ENCODE measurements around the gene RBBP5. TPM values are rescaled to one million over a fixed set of nuclear protein-coding genes. Genes with fewer than 3 reads are reported as not detected.

Gene RBBP5
- total RNA-seq, 1 donor from 2014 or later = 23.2 TPM

DNA sequence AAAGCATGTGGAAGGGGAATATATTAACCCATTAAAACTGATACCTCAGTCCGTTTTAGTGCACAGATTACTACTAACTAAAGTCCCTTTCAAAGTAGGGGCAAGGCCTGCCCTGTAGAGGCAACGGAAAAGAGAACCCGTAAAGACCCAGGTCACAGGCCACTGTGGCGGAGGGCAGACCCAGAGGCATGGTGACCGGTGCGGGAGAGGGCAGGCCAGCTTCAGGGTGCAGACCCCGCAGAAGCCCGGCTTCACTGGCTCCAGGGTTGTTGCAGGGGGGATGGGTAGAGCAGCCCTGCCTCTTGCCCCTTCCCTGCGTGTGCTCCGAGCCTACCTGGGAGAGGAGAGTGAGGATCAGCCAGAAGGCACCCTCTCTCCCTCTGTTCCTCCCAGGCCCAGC, 61.0 kb downstream of the RBBP5 start:
- no peak for DNase-seq (ENCODE audit: low spot score in 2 of 2)
- no peak for FAIRE-seq

DNA sequence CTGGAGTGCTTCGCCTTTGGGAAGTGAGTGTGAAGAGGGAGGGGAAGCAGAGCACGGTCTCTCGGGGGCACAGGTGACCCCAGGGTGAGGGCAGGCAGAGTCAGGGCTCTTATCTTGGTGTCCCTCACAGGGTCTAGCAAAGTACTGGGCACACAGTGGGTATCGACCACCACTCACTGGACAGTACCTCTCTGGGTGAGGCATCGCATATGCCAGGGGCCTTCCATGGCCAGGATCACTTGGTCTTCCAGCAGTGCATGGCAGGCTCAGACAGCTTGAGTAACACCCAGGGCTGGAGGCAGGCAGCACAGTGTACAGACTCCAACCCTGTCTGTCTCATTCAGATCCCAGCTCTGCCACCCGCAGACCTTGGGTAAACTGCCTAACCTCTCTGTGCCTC, 62.1 kb downstream of the RBBP5 start:
- FAIRE-seq = no peak

DNA sequence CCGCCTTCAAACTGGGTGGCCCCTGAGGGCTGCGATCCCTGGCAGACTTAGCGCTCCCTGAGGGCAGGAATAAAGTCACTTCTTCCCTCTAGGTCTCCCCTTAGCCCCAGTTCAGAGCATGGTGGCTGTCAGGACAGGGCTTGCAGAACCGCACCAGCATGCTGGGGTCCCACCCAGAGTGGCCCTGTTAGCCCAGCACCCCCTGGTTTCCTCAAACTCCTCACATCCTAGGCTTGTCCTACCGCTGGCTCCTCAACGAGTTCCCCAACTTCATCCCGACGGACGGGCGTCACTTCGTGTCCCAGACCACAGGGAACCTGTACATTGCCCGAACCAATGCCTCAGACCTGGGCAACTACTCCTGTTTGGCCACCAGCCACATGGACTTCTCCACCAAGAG, 62.9 kb downstream of the RBBP5 start:
- DNase-seq (ENCODE audit: low spot score in 2 of 2) (no peak), FAIRE-seq (no peak)

More for the DNA sequence above, 62.1 kb downstream of the RBBP5 start:
- no peak for DNase-seq (ENCODE audit: low spot score in 2 of 2)

DNA sequence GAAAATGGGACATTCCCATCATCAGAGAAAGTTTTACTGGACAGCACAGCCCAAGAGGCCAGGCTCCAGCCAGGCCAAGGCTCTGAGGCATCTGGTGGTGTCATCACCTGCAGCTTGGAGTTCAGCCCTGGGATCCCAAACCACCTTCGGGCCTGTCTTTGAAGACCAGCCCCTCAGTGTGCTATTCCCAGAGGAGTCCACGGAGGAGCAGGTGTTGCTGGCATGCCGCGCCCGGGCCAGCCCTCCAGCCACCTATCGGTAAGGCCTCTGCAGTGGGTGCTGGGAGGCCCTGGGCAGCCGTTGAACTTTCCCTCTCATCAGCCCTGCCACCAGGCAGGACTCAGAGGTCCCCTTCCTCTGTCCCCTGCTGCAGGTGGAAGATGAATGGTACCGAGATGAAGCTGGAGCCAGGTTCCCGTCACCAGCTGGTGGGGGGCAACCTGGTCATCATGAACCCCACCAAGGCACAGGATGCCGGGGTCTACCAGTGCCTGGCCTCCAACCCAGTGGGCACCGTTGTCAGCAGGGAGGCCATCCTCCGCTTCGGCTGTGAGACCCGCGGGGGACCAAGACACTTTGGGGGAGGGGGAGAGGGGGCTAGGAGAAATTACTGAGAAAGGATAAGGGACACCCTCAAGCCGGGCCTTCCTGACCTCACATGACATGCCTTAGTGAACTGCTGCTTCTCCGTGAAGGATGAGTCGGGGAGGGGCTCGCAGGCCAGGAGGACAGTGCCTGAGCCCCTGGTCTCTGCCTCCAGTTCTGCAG, 63.8 kb downstream of the RBBP5 start:
- no peak for DNase-seq (ENCODE audit: low spot score in 2 of 2)
- no peak for FAIRE-seq

DNA sequence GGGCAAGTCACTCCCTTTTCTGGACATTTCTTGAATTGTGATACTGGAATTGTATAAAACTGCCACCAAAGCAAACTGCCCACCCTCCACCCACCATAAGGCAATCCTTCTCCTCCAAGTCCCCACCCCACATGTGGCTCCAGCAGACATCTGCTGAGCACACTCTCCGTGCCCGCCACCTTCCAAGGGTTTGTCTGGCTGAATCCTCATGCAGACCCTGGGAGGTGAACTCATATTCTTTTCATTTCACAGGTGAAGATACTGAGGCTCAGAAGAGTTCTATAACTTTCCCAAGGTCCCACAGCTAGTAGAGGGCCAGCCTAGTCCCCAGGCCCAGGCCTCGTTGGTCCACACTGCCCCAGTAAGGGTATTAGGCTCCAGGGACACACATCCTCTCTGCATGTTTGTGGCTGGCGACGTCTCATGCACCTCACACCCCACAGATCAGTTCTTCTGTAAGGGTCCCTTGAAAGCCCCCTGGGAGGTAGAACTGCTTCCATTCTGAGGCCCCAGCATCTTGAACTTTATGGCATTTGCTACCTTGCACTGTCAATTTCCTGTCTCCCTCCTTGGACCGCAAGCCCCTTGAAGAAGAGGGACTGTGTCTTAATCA, 64.7 kb downstream of the RBBP5 start:
- FAIRE-seq = no peak

DNA sequence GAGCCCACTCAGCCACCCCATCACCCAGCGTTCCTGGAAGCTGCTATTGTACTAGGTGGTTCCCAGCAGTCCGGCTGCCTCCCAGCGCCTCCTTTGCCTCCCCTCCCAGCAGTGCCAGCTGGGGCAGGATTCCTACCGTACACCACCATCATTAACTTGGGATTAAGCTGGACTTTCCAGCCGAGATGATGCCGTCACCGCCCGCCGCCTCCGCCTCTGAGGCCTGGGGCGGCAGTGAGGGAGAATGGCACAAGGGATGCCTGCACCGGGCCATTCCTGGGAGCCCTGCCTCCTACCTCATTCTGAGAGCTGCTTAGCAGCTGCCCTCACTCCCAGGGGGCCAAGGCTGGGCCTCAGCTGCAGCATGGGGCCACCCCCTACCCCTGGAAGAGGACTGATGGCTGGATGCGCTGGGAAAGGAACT, 65.6 kb downstream of the RBBP5 start:
- FAIRE-seq (no peak), DNase-seq (ENCODE audit: low spot score in 2 of 2) (no peak)

More for the DNA sequence above, 64.7 kb downstream of the RBBP5 start:
- DNase-seq (ENCODE audit: low spot score in 2 of 2) = no peak

DNA sequence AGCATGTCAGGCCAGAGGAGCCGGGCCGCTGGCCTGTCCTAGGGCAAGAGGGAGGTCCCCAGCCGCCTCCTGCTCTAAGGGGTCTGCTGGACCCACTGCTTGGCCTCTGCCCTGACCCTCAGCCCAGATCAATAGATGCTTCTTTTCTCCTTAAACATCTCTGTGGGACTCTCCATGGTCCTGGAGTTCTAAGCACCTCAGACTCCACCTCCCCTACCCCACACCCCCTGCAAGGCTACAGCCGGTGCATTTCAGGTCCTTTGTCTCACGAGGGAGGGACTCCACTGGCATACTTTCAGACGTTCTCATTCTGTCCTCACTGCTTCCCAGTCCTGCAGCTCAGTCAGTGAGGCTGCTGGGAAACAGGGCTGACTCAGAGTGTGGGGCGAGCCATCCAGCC, 67.8 kb downstream of the RBBP5 start:
- no peak for DNase-seq (ENCODE audit: low spot score in 2 of 2)

DNA sequence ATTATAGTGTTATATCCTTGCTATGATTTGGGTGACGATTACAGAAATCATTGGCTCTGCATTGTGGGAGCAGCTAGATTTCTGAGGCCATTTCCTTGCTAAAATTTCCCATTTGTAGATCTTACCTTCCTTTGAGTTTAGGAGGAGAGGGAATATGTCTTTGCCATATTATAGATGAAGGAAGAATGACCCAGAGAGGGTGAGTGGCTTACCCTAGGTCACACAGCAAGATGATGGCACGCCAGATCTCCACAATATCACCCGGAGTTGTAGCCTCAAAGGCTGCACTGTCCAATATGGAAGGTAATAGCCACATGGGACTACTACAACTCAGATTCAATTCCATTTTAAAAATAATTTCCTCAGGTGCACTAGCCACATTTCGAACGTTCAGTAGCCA, 68.5 kb downstream of the RBBP5 start:
- DNase-seq (ENCODE audit: low spot score in 2 of 2) = no peak
- no peak for FAIRE-seq

More for the DNA sequence above, 67.8 kb downstream of the RBBP5 start:
- FAIRE-seq = no peak

DNA sequence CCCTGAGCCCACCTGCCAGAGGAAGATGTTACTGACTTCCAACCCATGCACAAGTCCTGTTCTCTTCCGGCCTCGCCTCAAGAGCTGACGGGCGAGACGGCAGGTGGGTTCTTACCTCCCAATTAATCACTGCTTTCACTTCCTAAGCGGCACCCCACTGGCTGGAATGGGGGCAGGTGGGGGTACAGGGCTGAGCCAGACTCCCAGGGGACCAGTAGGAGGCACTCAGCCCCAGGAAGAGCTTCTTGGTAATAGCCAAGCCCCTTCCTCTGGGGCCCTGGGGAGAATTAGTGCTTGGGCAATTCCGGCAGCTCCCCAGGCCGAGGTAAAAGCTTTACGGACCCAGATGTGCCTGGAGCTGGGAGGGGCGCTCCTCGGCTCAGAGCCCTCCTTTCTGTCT, 69.1 kb downstream of the RBBP5 start:
- no peak for FAIRE-seq
- no peak for DNase-seq (ENCODE audit: low spot score in 2 of 2)

DNA sequence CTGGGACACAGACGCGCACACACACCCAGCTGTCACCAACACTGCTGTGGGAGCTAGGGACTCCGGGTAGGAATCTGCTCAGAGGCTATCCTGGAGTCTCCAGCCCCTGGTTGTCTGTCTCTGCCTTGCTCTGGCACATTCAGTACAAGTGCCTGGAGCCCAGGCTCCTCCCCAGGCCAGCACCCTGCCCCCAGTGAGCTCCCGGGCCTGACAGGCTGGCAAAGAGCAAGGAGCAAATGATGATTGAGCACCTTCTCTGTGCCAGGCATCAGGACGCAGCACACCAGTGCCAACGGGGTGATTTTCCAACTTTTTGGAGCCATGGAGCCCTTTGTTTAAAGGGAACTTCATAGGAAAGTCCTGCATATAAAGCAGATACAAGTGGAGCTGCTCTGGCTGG, 72.3 kb downstream of the RBBP5 start:
- FAIRE-seq (no peak), DNase-seq (ENCODE audit: low spot score in 2 of 2) (no peak)

DNA sequence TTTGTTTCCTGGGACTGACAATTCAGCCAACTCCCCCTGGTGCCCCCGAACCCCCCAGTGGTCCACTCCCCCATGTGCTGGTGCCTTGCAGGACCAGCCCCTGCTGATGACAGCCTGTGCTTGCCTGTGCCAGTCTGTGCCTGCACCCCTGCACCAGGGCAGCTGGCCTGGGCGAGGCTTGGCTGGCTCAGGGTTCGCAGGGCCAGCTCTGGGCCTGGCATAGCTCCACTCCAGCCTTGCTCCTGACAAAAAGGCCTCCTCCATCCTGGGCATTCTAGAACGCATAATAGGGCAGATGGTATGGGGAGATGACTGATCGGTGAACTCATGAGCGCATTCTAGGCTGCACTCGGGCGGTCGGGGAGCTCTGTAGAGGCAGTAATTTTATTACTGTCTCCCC, 73.4 kb downstream of the RBBP5 start:
- peak; percentile 61 to 68 for DNase-seq (ENCODE audit: low spot score in 2 of 2)
- FAIRE-seq = no peak

DNA sequence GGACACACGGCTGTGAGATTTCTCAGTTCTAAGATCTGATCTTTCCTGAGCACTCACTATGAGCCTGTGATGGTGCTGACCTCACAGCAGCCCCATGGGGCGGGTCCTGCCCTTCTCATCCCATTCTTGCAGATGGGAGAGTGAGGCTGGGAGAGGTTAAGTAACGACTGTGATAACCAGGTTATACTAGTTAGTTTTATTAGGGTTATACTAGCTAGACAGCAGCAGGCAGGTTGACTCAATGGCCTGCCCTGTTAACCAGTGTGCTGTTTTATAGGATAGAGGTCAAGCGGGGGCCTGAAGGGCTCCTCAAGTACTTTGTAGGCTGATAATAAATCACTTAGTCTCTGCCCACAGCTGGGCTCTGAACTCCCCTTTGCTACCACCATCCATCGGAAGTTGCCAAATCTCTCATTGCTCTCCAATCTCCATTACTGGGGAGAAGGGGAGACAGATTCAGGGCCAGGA, 74.0 kb downstream of the RBBP5 start:
- FAIRE-seq (no peak), DNase-seq (ENCODE audit: low spot score in 2 of 2) (no peak)

DNA sequence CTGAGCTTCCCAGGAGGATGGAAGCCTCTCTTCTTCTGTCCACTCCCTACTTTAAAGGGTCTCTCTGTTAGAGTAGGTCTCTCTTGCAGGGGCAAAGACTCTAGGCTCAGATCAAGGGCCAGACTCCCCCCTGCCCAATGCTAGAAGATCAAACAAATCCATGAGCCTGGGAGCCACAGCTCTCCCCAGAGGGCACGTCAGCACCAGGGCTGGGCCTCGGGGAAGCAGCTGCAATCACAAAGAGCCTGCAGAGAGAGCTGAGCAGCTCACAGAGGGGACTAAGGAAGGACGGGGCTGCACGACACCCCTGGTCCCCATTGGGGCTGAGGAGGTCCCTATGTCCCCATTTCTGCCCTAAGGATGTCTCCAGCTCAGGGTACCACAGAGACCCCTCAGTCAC, 74.9 kb downstream of the RBBP5 start:
- FAIRE-seq = no peak

DNA sequence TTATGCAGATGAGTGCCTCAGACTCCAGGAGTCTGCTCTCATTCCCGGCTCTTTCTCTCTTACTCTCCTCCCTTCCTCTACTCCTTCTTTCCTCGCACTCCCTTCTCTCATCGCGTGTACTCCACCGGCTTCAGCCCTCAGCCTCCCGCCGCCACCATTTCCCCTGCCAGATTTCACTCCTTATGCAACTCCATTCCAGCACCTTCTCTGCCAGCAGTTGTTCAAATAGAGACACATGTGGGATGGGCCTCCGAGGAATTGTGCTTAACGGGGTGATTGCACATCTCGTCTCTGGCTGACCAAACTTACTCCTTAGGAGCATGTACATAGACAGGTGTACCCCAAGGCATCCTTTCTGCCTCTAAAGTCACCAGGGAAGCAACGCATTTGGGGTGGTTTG, 76.6 kb downstream of the RBBP5 start:
- FAIRE-seq (no peak), DNase-seq (ENCODE audit: low spot score in 2 of 2) (no peak)

More for the DNA sequence above, 74.9 kb downstream of the RBBP5 start:
- peak in 1 of 2 donors; percentile 52 for DNase-seq (ENCODE audit: low spot score in 2 of 2)

DNA sequence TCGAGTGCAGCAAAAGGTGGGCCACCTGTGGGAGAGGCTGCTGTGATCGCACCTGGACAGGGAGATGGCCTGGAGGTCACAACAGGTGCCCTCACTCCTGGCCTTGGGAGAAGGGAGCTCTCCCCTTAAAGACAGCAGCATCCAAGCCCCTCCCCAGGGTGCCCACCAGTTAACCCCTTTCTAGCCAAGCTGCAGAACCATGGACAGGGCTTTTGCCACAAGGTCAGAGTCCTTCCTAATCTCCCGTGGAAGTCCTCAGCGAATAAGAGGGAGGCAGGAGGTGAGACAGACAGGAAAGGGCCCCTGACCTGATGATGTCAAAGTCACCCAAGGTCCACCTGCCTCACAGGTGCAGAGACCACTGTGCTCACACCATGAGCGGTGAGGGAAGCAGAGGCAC, 77.0 kb downstream of the RBBP5 start:
- DNase-seq (ENCODE audit: low spot score in 2 of 2) (no peak), FAIRE-seq (no peak)

DNA sequence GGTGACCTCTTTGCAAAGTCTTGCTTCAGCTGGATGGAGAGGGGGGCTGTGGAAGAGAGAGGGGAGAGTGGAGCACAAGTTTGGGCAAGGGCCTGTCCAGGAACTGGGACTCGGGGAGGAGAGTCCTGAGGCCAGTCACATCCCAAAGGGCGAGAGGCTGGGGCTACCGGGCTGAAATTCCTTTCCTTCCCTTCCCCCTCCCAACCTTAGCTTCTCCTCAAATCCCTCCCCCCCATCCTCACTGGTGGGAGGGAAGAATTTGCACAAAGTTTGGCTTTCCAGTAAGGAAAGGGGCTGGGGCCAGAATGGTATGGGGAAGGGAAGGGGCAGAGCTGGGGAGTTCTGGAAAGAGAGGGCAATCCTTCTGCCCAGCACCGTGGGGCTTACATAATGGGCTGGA, 77.9 kb downstream of the RBBP5 start:
- FAIRE-seq = no peak
- DNase-seq (ENCODE audit: low spot score in 2 of 2) = no peak

DNA sequence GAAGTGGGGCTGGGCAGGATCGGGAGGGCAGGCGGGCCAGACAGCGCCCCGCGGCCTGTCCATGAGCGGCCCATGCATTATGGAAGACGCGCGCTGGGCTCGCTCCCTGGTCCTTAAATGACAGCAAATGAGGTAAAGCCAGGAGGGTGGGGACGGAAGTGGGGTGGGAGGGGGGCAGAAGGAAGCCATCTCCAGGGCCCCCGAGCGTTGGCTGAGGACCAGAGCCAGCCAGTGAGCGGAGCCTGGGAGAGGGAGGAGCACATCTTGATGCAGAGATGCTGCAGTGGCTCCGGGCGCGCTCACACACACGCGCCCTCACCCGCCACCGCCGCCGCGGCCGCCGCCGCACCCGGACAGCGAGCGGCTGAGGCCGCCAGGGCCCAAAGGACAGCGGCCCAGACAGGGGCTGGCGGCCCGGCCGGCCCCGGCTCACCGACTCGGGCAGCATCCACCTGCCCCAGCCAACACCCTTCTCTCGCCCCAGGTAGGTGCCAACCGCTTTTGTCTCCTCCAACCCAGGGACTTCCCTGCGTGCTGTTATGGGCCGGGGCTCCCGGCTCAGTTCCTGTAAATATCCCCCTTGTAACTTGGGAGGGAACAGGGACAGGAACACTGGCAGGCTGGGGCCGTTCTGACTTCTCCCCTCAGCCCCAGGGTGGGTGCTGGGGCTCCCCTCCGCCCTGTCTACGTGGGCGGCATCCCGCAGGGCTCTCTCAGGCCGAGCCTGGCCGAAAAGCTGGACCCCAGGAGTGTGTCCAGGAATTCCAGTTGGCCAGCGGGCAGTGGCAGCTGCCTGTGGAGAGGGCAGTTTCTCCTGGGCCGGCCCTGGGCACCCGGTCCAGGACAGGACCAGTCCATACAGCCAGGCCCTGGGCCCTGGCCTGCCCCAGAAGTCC, 78.6 kb downstream of the RBBP5 start, which contains the start of gene CNTN2:
CNTN2 (plus strand) TSS at position 302 of the 896 bp plus-strand sequence. CDS start 9,974 bp downstream, outside the sequence.
- no peak for FAIRE-seq
- peak; percentile 83 to 87 for DNase-seq (ENCODE audit: low spot score in 2 of 2)

DNA sequence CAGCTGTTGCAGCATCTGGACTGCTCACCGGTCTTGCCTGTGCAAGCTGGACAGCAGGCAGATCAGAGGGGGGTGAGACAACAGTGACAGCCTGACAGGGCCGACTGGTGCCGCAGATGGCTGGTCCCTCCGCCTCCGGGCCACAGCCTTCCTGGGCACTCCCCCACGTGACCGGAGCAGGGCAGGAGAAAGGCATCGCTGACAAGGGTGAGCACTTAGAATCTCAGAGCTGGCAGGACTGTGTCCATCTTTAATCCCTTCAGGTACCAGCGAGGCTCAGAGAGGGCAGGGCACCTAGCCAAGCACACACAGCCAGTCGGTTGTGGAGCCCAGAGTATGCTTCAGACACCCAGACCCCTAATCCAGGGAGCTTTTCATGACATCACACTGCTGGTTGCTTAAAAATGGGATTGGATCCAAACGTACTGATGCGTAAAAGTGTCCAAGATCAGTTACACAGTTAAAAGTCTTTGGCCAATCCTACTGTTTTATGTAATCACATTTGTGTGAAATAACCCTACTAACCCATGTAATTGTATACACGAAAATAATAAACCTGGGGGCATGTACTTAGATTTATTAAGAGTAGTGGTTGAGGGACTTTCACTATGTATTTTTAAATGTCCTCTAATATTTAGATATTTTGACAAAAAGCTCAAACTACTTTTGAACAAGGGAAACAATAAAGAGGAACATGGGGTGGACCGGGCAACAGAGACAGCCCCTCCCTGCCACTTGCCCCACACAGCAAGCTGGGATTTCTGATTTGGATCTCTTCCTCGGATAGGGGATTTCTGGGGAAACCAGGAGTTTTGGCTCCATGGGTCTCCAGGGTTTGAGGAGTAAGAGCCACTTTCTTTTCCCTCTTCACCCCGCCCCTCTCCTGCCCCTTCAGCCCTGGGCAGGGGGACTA, 79.5 kb downstream of the RBBP5 start:
- FAIRE-seq (no peak), DNase-seq (ENCODE audit: low spot score in 2 of 2) (peak in 1 of 2 donors; percentile 65)

DNA sequence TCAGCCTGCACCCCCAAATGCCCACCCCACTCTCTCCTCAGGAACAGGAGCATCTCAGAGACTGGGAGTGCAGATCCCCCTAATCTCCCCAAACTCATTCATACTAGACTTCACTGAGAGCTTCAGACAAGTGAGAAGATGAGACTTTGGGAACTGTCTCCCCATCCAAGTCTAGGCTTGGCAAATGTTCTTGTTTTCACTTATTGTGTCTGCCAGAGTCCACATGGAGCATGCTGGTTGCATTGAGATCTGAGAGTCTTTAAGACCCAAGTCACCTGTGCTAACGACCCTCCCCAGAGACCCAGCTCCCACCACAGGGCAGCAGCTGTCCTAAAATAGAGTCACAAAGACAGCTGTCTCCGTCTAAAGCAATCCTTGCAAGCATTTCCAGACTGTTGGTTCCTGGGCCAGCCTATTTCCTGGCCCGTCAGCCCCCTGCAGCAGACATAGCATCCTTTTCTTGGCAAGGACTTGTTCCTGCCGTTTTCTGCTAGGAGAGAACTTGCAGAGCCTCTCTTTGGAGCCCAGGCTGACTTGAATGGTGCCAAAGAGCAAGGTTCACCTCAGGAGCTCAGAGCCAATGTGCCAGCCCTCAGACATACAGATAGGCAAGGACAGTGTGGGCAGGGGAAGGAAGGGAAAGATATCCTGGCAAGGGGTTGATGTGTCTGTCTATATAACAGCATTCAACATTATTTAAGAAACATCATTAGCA, 80.6 kb downstream of the RBBP5 start:
- FAIRE-seq (no peak), DNase-seq (ENCODE audit: low spot score in 2 of 2) (no peak)
